ENCODE results near the gene NCOR2.

Gene NCOR2

GRCh38 chr12:124566997-124567672, at the start of gene NCOR2:
NCOR2 (minus strand) TSS chr12:124567612; CDS start chr12:124495251, 72,361 bp downstream.
- no peak for DNase-seq

GRCh38 chr12:124616394-124617221, 49.2 kb upstream of the NCOR2 start:
- no peak for DNase-seq

- DNase-seq = no peak
Observed at GRCh38 chr12:124614512-124615292, 47.3 kb upstream of the NCOR2 start.

GRCh38 chr12:124613151-124613585, 45.8 kb upstream of the NCOR2 start:
- peak; percentile 43 for DNase-seq

GRCh38 chr12:124612410-124612680, 44.9 kb upstream of the NCOR2 start:
- DNase-seq = no peak

- DNase-seq = no peak
Observed at GRCh38 chr12:124611559-124612409, 44.4 kb upstream of the NCOR2 start.

- DNase-seq = no peak
Observed at GRCh38 chr12:124610629-124611558, 43.5 kb upstream of the NCOR2 start.

- no peak for DNase-seq
Observed at GRCh38 chr12:124610021-124610612, 42.7 kb upstream of the NCOR2 start.

GRCh38 chr12:124609041-124609989, 41.9 kb upstream of the NCOR2 start:
- peak; percentile 80 for DNase-seq

GRCh38 chr12:124608450-124608870, 41.0 kb upstream of the NCOR2 start:
- no peak for DNase-seq

GRCh38 chr12:124607681-124608425, 40.4 kb upstream of the NCOR2 start:
- DNase-seq = no peak

- no peak for DNase-seq
Observed at GRCh38 chr12:124605883-124606774, 38.7 kb upstream of the NCOR2 start.

- no peak for DNase-seq
Observed at GRCh38 chr12:124605150-124605882, 37.9 kb upstream of the NCOR2 start.

GRCh38 chr12:124604264-124604680, 36.9 kb upstream of the NCOR2 start:
- DNase-seq = no peak

- no peak for DNase-seq
Observed at GRCh38 chr12:124603831-124604251, 36.4 kb upstream of the NCOR2 start.

- no peak for DNase-seq
Observed at GRCh38 chr12:124603100-124603541, 35.7 kb upstream of the NCOR2 start.

- no peak for DNase-seq
Observed at GRCh38 chr12:124601706-124602105, 34.3 kb upstream of the NCOR2 start.
